ENCODE measurements around the gene TMEM222.
"Not testable (repeated sequence)": the region's sequence is repeated elsewhere in the genome, so short reads cannot be mapped to it uniquely, and the experiment has no call there.

The TMEM222 gene, protein sequence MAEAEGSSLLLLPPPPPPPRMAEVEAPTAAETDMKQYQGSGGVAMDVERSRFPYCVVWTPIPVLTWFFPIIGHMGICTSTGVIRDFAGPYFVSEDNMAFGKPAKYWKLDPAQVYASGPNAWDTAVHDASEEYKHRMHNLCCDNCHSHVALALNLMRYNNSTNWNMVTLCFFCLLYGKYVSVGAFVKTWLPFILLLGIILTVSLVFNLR

GRCh38 chr1:27321813-27322568 lies at the start of gene TMEM222:
Gene TMEM222 (plus strand): TSS chr1:27322163. CDS start chr1:27322198, 35 bp downstream.
- DNase-seq: peak; percentile 98

GRCh38 chr1:27274204-27274603 lies 47.8 kb upstream of the TMEM222 start:
- no peak for DNase-seq

GRCh38 chr1:27275696-27276095 lies 46.3 kb upstream of the TMEM222 start:
- DNase-seq: no peak

- peak; percentile 87 for DNase-seq
Measured at GRCh38 chr1:27284425-27285273, 37.3 kb upstream of the TMEM222 start.

GRCh38 chr1:27285274-27285660 lies 36.7 kb upstream of the TMEM222 start:
- no peak for DNase-seq

GRCh38 chr1:27285821-27286220 lies 36.1 kb upstream of the TMEM222 start:
- DNase-seq: not testable (repeated sequence)

- not testable (repeated sequence) for DNase-seq
Measured at GRCh38 chr1:27289125-27289524, 32.8 kb upstream of the TMEM222 start.

GRCh38 chr1:27290581-27290980 lies 31.4 kb upstream of the TMEM222 start:
- no peak for DNase-seq

- no peak for DNase-seq
Measured at GRCh38 chr1:27292106-27292505, 29.9 kb upstream of the TMEM222 start.

DNA sequence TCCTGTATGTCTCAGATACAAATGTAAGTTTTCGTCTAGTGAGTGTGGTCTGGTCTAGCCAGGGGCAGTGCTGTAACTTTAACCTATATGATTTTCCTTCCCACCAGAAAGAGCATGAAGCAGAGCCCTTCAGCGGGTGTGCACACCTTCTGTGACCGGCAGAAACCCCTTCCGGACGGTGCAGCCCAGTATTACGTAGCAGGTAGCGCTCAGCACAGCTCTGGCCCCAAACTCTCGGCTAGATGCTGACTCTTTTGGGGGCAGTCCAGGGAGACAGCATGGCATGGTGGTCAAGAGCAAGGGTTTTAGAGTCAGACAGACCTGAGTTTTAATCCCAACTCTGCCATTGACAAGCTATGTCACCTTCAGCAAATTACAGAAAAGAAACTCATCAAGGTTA lies 28.0 kb upstream of the TMEM222 start:
- DNase-seq: no peak

DNA sequence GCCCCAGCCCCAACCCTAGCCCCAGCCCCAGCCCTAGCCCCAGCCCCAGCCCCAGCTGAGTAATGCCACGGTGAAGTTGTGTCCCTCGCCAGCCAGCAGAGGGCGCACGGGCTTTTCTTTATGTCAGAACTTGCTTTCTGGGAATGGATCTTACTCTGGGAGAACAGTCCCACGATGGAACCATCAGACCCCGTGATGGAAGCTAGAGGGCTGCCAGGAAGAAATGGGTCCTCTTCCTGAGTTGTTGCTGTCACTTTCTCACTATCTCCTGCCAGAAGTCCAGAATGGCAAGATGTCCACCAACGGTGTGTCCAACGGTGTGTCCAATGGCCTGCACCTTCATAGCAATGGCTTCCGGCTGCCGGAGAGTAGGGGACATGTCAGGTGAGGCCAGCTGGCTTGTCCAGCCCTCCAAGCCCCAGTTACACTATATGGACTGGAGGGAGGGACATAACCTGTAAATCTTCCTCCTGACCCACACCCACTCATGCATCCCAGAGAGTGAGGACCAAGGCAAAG lies 25.1 kb upstream of the TMEM222 start:
- peak; percentile 63 for DNase-seq

- no peak for DNase-seq
Measured at GRCh38 chr1:27297903-27298302, 24.1 kb upstream of the TMEM222 start.

GRCh38 chr1:27298632-27299384 lies 23.2 kb upstream of the TMEM222 start:
- DNase-seq: no peak

DNA sequence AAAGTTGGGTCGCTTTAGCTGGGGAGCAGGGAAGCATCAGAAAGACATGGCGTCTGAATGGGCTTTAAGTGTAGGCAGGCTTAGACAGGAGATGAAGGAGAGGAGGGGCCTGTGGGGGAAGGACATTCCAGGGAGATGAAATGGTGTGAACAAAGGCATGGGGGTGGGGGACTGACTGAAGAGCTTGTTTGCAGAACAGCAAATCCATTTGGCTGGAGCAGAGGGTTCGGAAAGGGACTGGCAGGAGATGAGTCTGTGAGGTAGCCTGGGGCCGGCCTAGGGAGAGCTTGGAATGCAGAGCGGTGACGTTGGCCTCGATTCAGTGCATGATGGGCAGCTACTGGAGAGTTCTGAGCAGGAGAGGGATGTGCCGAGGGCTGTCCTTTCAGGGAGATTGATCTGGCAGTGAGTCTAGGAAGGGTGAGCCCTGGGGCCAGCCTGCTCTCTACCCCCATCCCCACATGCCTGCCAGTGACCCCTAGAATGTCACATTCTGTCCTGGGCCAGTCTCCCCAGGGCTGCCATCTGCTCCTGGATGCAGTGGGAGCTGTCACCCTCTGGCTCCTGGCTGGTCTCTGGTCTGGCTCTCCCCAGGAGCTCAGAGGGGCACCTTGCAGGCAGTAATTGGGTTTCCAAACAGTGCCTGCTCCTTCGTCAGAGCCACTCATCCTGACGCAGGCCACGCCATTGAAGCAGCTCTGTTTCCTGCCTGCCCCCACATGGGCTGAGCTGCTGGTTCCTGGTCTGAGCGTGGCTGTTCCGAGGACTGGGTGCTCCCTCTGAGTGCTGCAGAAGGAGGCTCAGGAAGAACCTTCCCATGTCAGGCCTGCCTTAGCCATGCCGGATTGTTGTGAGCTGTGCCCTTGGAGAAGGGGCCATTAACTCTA lies 22.3 kb upstream of the TMEM222 start:
- DNase-seq: no peak

DNA sequence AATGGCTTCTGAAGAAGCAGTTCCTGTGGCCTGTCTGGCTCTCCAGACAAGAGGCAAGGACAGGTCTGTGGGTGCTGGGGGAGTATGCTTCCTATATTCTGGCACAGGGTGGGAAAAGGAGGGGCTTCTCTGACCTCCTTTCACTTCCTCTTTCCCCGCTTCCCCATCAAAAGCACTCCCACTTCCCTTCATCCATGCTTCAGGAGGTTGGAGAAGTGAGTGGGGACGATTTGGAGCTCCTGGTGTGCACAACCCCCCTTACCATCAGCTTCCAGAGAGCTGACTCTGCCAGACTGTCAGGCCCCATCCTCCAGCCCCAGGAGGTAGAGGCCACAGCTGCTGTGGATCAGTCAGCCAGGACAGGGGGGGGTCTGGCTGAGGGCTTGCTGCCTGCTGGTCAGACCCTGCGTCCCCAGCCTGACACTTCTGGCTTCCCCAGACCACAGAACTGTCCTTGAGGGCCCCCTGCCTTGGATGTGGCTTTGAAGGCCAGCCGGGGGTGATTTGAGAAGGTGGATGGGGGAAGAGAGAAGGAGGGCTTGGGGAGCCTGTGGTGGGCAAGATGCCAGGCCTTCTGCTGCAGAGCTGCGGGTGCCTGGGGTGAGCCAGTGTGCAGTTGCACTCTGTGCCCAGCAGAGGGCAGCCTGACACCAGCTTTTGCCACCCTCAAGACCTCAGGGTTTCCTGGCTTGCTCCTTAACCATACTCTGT lies 21.5 kb upstream of the TMEM222 start:
- peak; percentile 77 for DNase-seq

DNA sequence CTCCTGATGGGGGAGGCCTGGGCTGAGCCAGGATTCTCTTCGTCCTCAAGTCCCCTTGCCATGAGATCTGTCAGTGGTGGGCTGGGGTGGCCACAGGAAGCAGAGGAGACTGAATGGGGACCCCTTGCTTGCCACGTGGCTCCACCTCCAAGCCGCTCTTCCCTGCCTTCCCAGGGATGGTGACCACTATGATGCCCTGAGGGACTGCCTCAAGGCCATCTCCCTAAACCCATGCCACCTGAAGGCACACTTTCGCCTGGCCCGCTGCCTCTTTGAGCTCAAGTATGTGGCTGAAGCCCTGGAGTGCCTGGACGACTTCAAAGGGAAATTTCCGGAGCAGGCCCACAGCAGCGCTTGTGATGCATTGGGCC lies 20.9 kb upstream of the TMEM222 start:
- DNase-seq: no peak

DNA sequence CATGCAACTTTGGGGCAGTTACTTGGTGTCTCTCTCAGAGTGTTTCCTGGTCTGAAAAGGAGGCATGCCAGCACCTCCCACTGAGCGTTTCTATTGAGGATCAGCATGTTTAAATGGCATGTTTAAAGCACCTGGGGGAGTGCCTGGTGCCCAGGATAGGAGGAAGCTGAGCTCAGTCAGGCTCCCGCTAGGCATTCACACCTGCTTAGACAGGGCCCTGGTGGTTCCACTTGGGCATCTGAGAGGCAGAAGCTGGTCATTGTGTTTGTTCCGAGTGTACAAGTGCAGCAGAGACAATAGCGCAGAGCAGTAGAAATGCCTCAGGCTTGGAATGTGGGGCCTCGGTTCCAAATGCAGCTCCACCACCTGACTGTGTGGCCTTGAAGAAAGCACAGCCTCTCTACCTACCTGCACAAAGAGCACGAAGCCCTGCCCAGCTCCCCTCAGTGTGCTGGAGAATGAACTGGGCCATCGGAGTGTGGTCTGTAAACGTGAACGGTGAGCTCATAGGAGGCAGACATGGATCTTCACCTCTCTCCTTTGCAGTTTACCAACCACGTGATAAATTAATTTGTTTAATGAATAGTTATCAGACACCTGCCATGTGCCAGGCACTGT lies 20.3 kb upstream of the TMEM222 start:
- no peak for DNase-seq

DNA sequence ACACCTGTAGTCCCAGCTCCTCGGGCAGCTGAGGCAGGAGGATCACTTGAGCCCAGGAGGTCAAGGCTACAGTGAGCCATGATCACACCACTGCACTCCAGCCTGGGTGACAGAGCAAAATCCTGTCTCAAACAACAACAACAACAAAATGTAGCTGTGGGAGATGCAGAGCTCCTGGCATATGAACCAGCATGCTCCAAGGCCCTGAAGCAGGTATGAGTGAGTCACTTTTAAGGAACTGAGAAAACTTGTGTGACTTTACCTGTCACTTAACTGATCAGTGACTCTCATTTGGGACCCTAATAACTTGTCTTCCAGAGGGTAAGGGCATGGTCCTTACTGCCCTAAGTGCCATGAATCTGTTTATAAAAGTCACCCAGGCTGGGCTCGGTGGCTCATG lies 19.4 kb upstream of the TMEM222 start:
- no peak for DNase-seq

- DNase-seq: no peak
Measured at GRCh38 chr1:27303509-27303908, 18.5 kb upstream of the TMEM222 start.

DNA sequence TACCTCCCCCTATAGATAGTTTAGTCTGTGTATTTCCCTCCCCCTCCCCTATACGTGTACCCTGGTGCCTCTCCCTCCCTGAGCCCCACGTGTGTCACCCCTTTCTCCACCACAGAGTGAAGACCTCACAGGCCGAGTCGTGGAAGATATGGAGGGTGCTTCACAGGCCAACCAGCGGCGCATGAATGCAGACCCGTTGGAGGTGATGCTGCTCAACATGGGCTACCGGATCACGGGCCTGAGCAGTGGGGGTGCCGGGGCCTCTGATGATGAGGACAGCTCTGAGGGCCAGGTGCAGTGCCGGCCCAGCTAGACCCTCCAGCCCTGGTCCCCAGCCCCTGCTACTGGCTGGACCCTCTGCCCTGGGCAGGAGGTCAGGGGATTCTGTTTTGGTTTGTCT lies 15.9 kb upstream of the TMEM222 start:
- no peak for DNase-seq
